ENCODE results near the gene ENPP7. TPM values are rescaled to one million over a fixed set of nuclear protein-coding genes. Genes with fewer than 3 reads are reported as not detected.

The ENPP7 gene
- polyA plus RNA-seq, 3 donors = not detected

DNA sequence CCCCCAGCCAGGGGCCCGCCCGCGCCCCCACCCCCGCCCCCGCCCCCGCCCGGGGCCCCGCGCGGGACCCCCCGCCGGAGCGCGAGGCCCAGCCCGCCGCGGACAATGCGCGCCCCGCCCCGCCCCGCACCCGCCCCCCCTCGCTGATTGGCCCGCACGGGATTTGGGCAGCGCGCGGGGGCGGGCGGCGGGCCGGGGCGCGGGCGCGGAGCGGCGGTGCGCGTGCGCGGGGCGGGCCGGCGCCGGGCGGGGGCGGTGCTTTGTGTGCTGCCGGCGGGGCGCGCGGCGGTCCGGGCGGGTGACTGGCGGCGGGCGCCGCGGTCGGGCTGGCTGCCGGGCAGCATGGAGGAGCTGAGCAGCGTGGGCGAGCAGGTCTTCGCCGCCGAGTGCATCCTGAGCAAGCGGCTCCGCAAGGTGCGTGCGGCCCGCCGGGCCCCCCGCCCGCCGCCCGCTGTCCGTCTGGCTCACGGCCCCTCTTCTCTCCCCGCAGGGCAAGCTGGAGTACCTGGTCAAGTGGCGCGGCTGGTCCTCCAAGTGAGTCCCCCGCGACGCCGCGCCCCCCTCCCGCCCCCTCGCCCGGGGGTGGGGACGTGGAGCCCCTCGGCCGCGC is 47.3 kb downstream of the ENPP7 start, which contains the start of gene CBX2:
TSS of gene CBX2 (plus strand) at position 255 of the 610 bp plus-strand sequence. CDS start at position 343, 88 bp downstream.
- peak within 1 kb of the TSS; percentile 58 for H3K9ac ChIP-seq (ENCODE audit: insufficient read depth, low read length, poor library complexity, severe bottlenecking)
- Mint-ChIP-seq H3K9me3 (peaks cover 0 to 8% (median 3%) of the 10 kb centered on the region in 7 donors), H3K27ac (peak within 1 kb of the TSS in 2 of 7 donors; percentile 48 to 67), H3K4me3 (peak within 1 kb of the TSS; percentile 81 to 94), H3K4me1 (peaks cover 37% of the 10 kb centered on the region), H3K27me3 (ENCODE audit: low read depth in 3 of 3) (peaks cover 58 to 86% (median 69%) of the 10 kb centered on the region in 3 donors), H3K36me3 (peaks cover 7 to 8% of the 10 kb centered on the region in 2 donors)
- WGBS (ENCODE audit: insufficient coverage) = under 1% methylated on average over 86 of the region's 96 CpGs
- DNase-seq = peak; percentile 44 to 75 (median 62)
- H3K27me3 ChIP-seq (ENCODE audit: control insufficient read depth in 2 of 2, insufficient read depth in 2 of 2, low read length in 2 of 2) = peaks cover 16 to 76% of the 10 kb centered on the region in 2 donors
- H3K9me3 ChIP-seq (replicated peaks in 1 of 2; ENCODE audit: control insufficient read depth in 1 of 2, insufficient read depth in 1 of 2, low read length in 2 of 2) = no peaks in the 10 kb centered on the region
- H3K4me3 ChIP-seq (replicated peaks in 1 of 3; ENCODE audit: low read depth in 2 of 3, low read length in 3 of 3) = peak within 1 kb of the TSS; percentile 40 to 78 (median 54)
- intact Hi-C loops (cut with micrococcal nuclease) = no loop called here
- TF ChIP-seq, protein P1, sequence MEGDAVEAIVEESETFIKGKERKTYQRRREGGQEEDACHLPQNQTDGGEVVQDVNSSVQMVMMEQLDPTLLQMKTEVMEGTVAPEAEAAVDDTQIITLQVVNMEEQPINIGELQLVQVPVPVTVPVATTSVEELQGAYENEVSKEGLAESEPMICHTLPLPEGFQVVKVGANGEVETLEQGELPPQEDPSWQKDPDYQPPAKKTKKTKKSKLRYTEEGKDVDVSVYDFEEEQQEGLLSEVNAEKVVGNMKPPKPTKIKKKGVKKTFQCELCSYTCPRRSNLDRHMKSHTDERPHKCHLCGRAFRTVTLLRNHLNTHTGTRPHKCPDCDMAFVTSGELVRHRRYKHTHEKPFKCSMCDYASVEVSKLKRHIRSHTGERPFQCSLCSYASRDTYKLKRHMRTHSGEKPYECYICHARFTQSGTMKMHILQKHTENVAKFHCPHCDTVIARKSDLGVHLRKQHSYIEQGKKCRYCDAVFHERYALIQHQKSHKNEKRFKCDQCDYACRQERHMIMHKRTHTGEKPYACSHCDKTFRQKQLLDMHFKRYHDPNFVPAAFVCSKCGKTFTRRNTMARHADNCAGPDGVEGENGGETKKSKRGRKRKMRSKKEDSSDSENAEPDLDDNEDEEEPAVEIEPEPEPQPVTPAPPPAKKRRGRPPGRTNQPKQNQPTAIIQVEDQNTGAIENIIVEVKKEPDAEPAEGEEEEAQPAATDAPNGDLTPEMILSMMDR (IDR thresholded peaks at IDR 0.05) = no peak
- no peaks in the 10 kb centered on the region for H3K36me3 ChIP-seq (replicated peaks in 1 of 2; ENCODE audit: control insufficient read depth in 1 of 2, insufficient read depth in 2 of 2, low read length in 2 of 2)
- H3K27ac ChIP-seq (ENCODE audit: low read depth in 1 of 2, low read length in 2 of 2) = no peak within 1 kb of the TSS
- H4K20me1 ChIP-seq (ENCODE audit: insufficient read depth, low read length) = no peaks in the 10 kb centered on the region
- H2AFZ ChIP-seq (ENCODE audit: insufficient read depth, low read depth, low read length, poor library complexity, severe bottlenecking) = peak within 1 kb of the TSS; percentile 86
- peak within 1 kb of the TSS; percentile 92 for H3K4me2 ChIP-seq (replicated peaks; ENCODE audit: extremely low read depth, low read length, poor library complexity, severe bottlenecking)
- H3K4me1 ChIP-seq (ENCODE audit: control insufficient read depth in 1 of 2, insufficient read depth in 2 of 2, low read length in 2 of 2) = peaks cover 28 to 32% of the 10 kb centered on the region in 2 donors
- H3K79me2 ChIP-seq (ENCODE audit: insufficient read depth, low read length) = no peaks in the 10 kb centered on the region

DNA sequence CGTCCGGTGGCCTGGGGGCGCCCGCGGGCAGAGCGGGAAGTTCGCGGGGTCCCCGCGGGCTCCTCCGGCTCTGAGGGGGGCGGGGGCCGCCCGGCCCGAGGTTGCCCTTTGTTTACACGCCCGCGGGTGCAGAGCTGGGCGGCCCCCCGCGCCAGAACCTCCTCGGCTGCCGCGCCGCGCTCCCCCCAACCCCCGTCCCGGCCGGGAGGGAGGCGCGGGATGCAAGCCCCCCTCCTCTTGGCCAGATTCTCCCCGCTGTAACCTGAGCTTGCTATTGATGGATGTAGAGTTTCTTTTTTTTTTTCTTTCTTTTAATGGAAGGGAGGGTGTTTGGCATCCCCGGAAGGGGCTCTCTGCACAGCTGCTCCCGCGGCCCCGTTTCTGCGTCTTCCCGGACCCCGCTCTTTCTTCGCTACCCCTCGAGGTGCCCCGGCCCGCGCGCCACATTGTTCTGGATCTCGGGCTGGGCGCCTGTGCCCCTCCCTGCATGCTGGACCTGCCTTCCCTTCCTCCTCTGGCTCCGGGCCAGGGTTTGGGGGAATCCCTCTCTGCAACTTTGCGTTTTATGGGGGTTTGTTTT is 47.9 kb downstream of the ENPP7 start:
- Mint-ChIP-seq H3K9me3 (peaks cover 0 to 8% (median 3%) of the 10 kb centered on the region in 7 donors), H3K36me3 (peaks cover 8 to 11% of the 10 kb centered on the region in 2 donors), H3K27me3 (ENCODE audit: low read depth in 3 of 3) (peaks cover 57 to 85% (median 70%) of the 10 kb centered on the region in 3 donors), H3K27ac (peak overlapping the region in 2 of 7 donors; percentile 24 to 67), H3K4me3 (peak overlapping the region; percentile 81 to 94), H3K4me1 (peaks cover 37% of the 10 kb centered on the region)
- TF ChIP-seq, protein P1 (IDR thresholded peaks at IDR 0.05) = no peak
- Histone ChIP-seq H3K27me3 (ENCODE audit: control insufficient read depth in 2 of 2, insufficient read depth in 2 of 2, low read length in 2 of 2) (peaks cover 16 to 76% of the 10 kb centered on the region in 2 donors), H3K36me3 (replicated peaks in 1 of 2; ENCODE audit: control insufficient read depth in 1 of 2, insufficient read depth in 2 of 2, low read length in 2 of 2) (no peaks in the 10 kb centered on the region), H3K4me1 (ENCODE audit: control insufficient read depth in 1 of 2, insufficient read depth in 2 of 2, low read length in 2 of 2) (peaks cover 28 to 32% of the 10 kb centered on the region in 2 donors), H3K79me2 (ENCODE audit: insufficient read depth, low read length) (no peaks in the 10 kb centered on the region), H3K9me3 (replicated peaks in 1 of 2; ENCODE audit: control insufficient read depth in 1 of 2, insufficient read depth in 1 of 2, low read length in 2 of 2) (no peaks in the 10 kb centered on the region), H3K9ac (ENCODE audit: insufficient read depth, low read length, poor library complexity, severe bottlenecking) (peak overlapping the region; percentile 58), H3K4me3 (replicated peaks in 1 of 3; ENCODE audit: low read depth in 2 of 3, low read length in 3 of 3) (peak overlapping the region; percentile 30 to 76 (median 54)), H2AFZ (ENCODE audit: insufficient read depth, low read depth, low read length, poor library complexity, severe bottlenecking) (peak overlapping the region; percentile 85), H3K4me2 (replicated peaks; ENCODE audit: extremely low read depth, low read length, poor library complexity, severe bottlenecking) (peak overlapping the region; percentile 92), H4K20me1 (ENCODE audit: insufficient read depth, low read length) (no peaks in the 10 kb centered on the region), H3K27ac (ENCODE audit: low read depth in 1 of 2, low read length in 2 of 2) (no peak overlapping the region)
- intact Hi-C loops (cut with micrococcal nuclease) = no loop called here
- DNase-seq = no peak
- WGBS (ENCODE audit: insufficient coverage) = 0% methylated on average over 31 of the region's 49 CpGs
